Natural killer cell (primary cell): ENCODE data around the gene SYNE3. TPM values are rescaled to one million over a fixed set of nuclear protein-coding genes. Genes with fewer than 3 reads are reported as not detected.

ENCODE experiments used
- ATAC-seq, 3 donors: fragments of 150-1000 bp in 2 of 3; fragments of 200-7000 bp in 1 of 3; cut with Tn5 transposase; 1 replicate in 1 of 3; 2 replicates in 2 of 3; pipeline ENCODE4 v1.10.0; 2021; ENCODE audit warnings: mild to moderate bottlenecking in 2 of 3, moderate library complexity in 2 of 3
- DNase-seq, 2 donors: peaks; one replicate each; pipeline versions ENCODE4 v3.0.0 to v3.0.0-alpha.2; 2013 to 2021; ENCODE audit warnings: mixed read lengths in 1 of 2
- H3K27ac ChIP-seq: one replicate; pipeline ENCODE4 v1.5.1; 2013; ENCODE audit warnings: mild to moderate bottlenecking, low read length
- H3K27me3 ChIP-seq: one replicate; pipeline ENCODE4 v1.6.1; 2013; ENCODE audit warnings: low read length; ENCODE audit not compliant: control insufficient read depth, insufficient read depth
- H3K36me3 ChIP-seq: one replicate; pipeline ENCODE4 v1.6.1; 2013; ENCODE audit warnings: low read length; ENCODE audit not compliant: control insufficient read depth, insufficient read depth
- H3K4me1 ChIP-seq: one replicate; pipeline ENCODE4 v1.6.1; 2013; ENCODE audit warnings: low read length; ENCODE audit not compliant: control insufficient read depth, insufficient read depth
- H3K4me3 ChIP-seq: one replicate; pipeline ENCODE4 v1.5.1; 2013; ENCODE audit warnings: low read length
- H3K9me3 ChIP-seq: one replicate; pipeline ENCODE4 v1.6.1; 2013; ENCODE audit warnings: low read length; ENCODE audit not compliant: control insufficient read depth, insufficient read depth
- H3K27ac Mint-ChIP-seq, 2 donors: one replicate each; pipeline ENCODE4 v1.8.0; 2022; ENCODE audit warnings: mild to moderate bottlenecking in 2 of 2, mixed read lengths in 2 of 2, moderate library complexity in 1 of 2
- H3K27me3 Mint-ChIP-seq, 2 donors: one replicate each; pipeline ENCODE4 v1.8.0; 2022; ENCODE audit warnings: low read depth in 2 of 2, mixed read lengths in 2 of 2
- H3K36me3 Mint-ChIP-seq: one replicate; pipeline ENCODE4 v1.8.0; 2022; ENCODE audit warnings: mixed read lengths
- H3K4me1 Mint-ChIP-seq, 2 donors: one replicate each; pipeline ENCODE4 v1.8.0; 2022; ENCODE audit warnings: mixed read lengths in 2 of 2
- H3K4me3 Mint-ChIP-seq: one replicate; pipeline ENCODE4 v1.8.0; 2022; ENCODE audit warnings: mild to moderate bottlenecking, moderate library complexity, mixed read lengths
- H3K9me3 Mint-ChIP-seq, 2 donors: one replicate each; pipeline ENCODE4 v1.8.0; 2022; ENCODE audit warnings: mixed read lengths in 2 of 2
- WGBS: methylation state at CpG from one replicate; pipeline ENCODE4 v1.1.7; 2013; ENCODE audit warnings: missing lambda C conversion rate; ENCODE audit not compliant: insufficient coverage; 5-methylcytosine and 5-hydroxymethylcytosine counted together
- intact Hi-C: fragments of 100-400 bp; cut with micrococcal nuclease; formaldehyde crosslinking; loops from one replicate; pipeline ENCODE4 v1.14.2; 2022
- total RNA-seq, 4 donors: library from RNA; stranded (reverse); fragments of 120-200 nt in 1 of 4; gene quantifications; one replicate each; pipeline versions ENCODE4 v1.2.3 to v1.2.4, GENCODE V29; 2013 to 2022
- TF ChIP-seq, protein P1 (sequence below): fragments of 200-600 bp; IDR thresholded peaks from one replicate; pipeline ENCODE4 v1.8.0; 2022; ENCODE audit warnings: antibody characterized with exemption

SYNE3 gene
- total RNA-seq, 3 donors from 2014 or later (not counting 1 experiment from before 2014, with no cell fraction given): 10.6 to 17.3 (median 15.4) TPM

DNA sequence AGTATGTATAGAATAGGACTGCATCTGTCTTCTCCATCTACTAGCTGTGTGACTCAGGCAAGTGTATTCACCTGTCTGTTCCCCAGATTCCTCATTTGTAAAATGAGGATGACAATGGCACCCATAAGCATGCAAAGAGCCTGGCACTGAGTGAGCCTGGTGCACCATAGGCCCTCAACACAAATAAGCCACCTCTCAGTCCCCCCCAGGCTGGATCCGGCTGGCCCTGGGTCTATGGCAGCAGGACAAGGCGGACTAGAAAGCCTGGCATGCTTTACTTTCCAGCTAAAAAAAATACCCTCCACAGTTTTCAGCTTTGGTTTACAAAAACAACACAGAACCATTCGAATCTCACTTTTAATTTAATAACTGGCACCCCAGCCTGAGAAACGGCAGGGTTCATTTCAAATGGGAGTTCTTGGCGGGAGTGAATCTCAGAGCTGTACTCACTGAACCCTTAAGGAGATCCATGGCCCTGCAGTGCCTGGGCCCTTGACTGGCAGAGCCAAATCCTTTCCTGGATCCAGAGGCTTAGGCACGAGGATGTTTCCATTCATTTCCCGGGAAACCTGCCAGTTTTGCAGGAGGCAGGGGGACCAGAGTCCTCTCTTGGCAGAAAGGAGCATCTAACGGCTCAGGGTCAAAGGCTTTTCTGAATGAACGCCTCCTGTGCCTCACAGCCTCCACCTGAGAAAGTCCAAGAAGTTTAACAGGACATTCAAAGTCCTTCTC is 17.7 kb downstream of the SYNE3 start:
- Histone ChIP-seq H3K27me3 (no peaks in the 10 kb centered on the region), H3K4me3 (no peak overlapping the region), H3K27ac (no peak overlapping the region), H3K36me3 (peaks cover 3% of the 10 kb centered on the region), H3K4me1 (peaks cover 33% of the 10 kb centered on the region), H3K9me3 (no peaks in the 10 kb centered on the region)
- H3K4me3 Mint-ChIP-seq: no peak overlapping the region
- ATAC-seq (no peak), DNase-seq (no peak)
- TF ChIP-seq, protein P1, sequence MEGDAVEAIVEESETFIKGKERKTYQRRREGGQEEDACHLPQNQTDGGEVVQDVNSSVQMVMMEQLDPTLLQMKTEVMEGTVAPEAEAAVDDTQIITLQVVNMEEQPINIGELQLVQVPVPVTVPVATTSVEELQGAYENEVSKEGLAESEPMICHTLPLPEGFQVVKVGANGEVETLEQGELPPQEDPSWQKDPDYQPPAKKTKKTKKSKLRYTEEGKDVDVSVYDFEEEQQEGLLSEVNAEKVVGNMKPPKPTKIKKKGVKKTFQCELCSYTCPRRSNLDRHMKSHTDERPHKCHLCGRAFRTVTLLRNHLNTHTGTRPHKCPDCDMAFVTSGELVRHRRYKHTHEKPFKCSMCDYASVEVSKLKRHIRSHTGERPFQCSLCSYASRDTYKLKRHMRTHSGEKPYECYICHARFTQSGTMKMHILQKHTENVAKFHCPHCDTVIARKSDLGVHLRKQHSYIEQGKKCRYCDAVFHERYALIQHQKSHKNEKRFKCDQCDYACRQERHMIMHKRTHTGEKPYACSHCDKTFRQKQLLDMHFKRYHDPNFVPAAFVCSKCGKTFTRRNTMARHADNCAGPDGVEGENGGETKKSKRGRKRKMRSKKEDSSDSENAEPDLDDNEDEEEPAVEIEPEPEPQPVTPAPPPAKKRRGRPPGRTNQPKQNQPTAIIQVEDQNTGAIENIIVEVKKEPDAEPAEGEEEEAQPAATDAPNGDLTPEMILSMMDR: no peak
- H3K27me3 Mint-ChIP-seq: no peaks in the 10 kb centered on the region
- H3K36me3 Mint-ChIP-seq: peaks cover 9% of the 10 kb centered on the region
- intact Hi-C loops: no loop called here
- H3K9me3 Mint-ChIP-seq: no peaks in the 10 kb centered on the region
- WGBS: 94% methylated on average over 9 of the region's 9 CpGs
- peak overlapping the region in 1 of 2 donors; percentile 72 for H3K27ac Mint-ChIP-seq
- peaks cover 43 to 47% of the 10 kb centered on the region in 2 donors for H3K4me1 Mint-ChIP-seq

GRCh38 chr14:95497561-95498011 is 18.9 kb downstream of the SYNE3 start:
- TF ChIP-seq, protein P1: no peak
- H3K9me3 ChIP-seq: no peaks in the 10 kb centered on the region
- Mint-ChIP-seq H3K4me1 (peaks cover 41 to 45% of the 10 kb centered on the region in 2 donors), H3K36me3 (peaks cover 9% of the 10 kb centered on the region), H3K4me3 (no peak overlapping the region), H3K9me3 (no peaks in the 10 kb centered on the region), H3K27ac (no peak overlapping the region), H3K27me3 (no peaks in the 10 kb centered on the region)
- no peak for ATAC-seq
- DNase-seq: no peak
- 86% methylated on average over 9 of the region's 9 CpGs for WGBS
- H3K4me1 ChIP-seq: peaks cover 33% of the 10 kb centered on the region
- H3K27ac ChIP-seq: no peak overlapping the region
- H3K36me3 ChIP-seq: peaks cover 3% of the 10 kb centered on the region
- no peaks in the 10 kb centered on the region for H3K27me3 ChIP-seq
- no peak overlapping the region for H3K4me3 ChIP-seq
- intact Hi-C loops: no loop called here

GRCh38 chr14:95496690-95497259 is 19.7 kb downstream of the SYNE3 start:
- H3K4me3 ChIP-seq: no peak overlapping the region
- peaks cover 33% of the 10 kb centered on the region for H3K4me1 ChIP-seq
- no peak overlapping the region for H3K27ac ChIP-seq
- Mint-ChIP-seq H3K4me1 (peaks cover 39 to 42% of the 10 kb centered on the region in 2 donors), H3K27ac (peak overlapping the region in 1 of 2 donors; percentile 49), H3K4me3 (peak overlapping the region; percentile 4), H3K27me3 (no peaks in the 10 kb centered on the region), H3K9me3 (no peaks in the 10 kb centered on the region), H3K36me3 (peaks cover 9% of the 10 kb centered on the region)
- WGBS: 78% methylated on average over 4 of the region's 4 CpGs
- intact Hi-C loops: no loop called here
- H3K36me3 ChIP-seq: peaks cover 3% of the 10 kb centered on the region
- no peak for DNase-seq
- H3K27me3 ChIP-seq: no peaks in the 10 kb centered on the region
- no peak for ATAC-seq
- TF ChIP-seq, protein P1: no peak
- H3K9me3 ChIP-seq: no peaks in the 10 kb centered on the region
